Psoas muscle (tissue), 8 donors: ENCODE results near the gene ZNF789. TPM values are rescaled to one million over a fixed set of nuclear protein-coding genes. Genes with fewer than 3 reads are reported as not detected.

Source experiments
- ATAC-seq, 4 donors: fragments of 200-7000 bp; cut with Tn5 transposase; one replicate each; pipeline ENCODE4 v1.9.1; 2020; ENCODE audit warnings: moderate library complexity in 3 of 4, mild to moderate bottlenecking in 2 of 4
- DNase-seq, 2 donors: peaks; one replicate each; pipeline ENCODE4 v3.0.0-alpha.2; 2020
- H3K27ac ChIP-seq: fragments of 200-600 bp; one replicate; pipeline ENCODE4 v1.8.0; 2022
- H3K27me3 ChIP-seq, 3 donors: fragments of 200-600 bp in 1 of 3; one replicate each; pipeline versions ENCODE4 v1.6.1 to v1.8.0; 2013 to 2022; ENCODE audit warnings: low read length in 2 of 3, mild to moderate bottlenecking in 2 of 3, moderate library complexity in 1 of 3; ENCODE audit not compliant: insufficient read depth in 3 of 3
- H3K36me3 ChIP-seq, 2 donors: fragments of 200-600 bp in 1 of 2; one replicate each; pipeline versions ENCODE4 v1.6.1 to v1.8.0; 2013 to 2022; ENCODE audit warnings: low read depth in 1 of 2, mild to moderate bottlenecking in 1 of 2, moderate library complexity in 1 of 2; ENCODE audit not compliant: insufficient read depth in 1 of 2
- H3K4me1 ChIP-seq: fragments of 200-600 bp; one replicate; pipeline ENCODE4 v1.8.0; 2022
- H3K4me3 ChIP-seq: fragments of 200-600 bp; one replicate; pipeline ENCODE4 v1.8.0; 2022; ENCODE audit warnings: mild to moderate bottlenecking
- H3K9me3 ChIP-seq: fragments of 200-600 bp; one replicate; pipeline ENCODE4 v1.8.0; 2022
- CTCF ChIP-seq: fragments of 200-600 bp; IDR thresholded peaks from one replicate; pipeline ENCODE4 v1.8.0; 2022; ENCODE audit warnings: antibody characterized with exemption
- WGBS, 3 donors: extraction: QIAGEN DNeasy Blood & Tissue Kit; methylation state at CpG; one replicate each; pipeline versions ENCODE4 v1.1.6 to v1.1.7; 2013; 5-methylcytosine and 5-hydroxymethylcytosine counted together
- intact Hi-C, 2 donors: fragments of 100-400 bp; cut with DNase I; formaldehyde crosslinking; loops; one replicate each; pipeline versions ENCODE4 v1.11.0 to v1.14.2; 2022
- polyA plus RNA-seq, 3 donors: library from polyadenylated mRNA; stranded (reverse); fragments of 200-250 nt; gene quantifications; one replicate each; pipeline ENCODE4 v1.2.3, GENCODE V29; 2013
- total RNA-seq, 4 donors: library from RNA; stranded (reverse); fragmentation: NEBNext Ultra II Directional in 2 of 4; extraction: Animal tissue kit (Norgen Biotek cat#: 25700) in 2 of 4; gene quantifications; one replicate each; pipeline versions ENCODE4 v1.2.1 to v1.2.4, GENCODE V29; 2021 to 2023
- donor health status: healthy with polysubstance abuse.
- donor health status: DM: no; HTN: no; CAD: no; lungs with moderate emphysema.
- donor health status: Bipolar disorder and iron deficiency.
- donor health status: healthy.
- donor health status: DM: yes; HTN: yes; CAD: no.
- donor health status: DM: no; HTN: no; CAD: no.
- donor health status: DM: no; HTN: no; CAD: no.
- donor health status: DM: yes; HTN: yes; CAD: no.

ZNF789 gene
- total and polyA plus RNA-seq, 7 donors: 1.6 to 6.2 (median 2.4) TPM

DNA sequence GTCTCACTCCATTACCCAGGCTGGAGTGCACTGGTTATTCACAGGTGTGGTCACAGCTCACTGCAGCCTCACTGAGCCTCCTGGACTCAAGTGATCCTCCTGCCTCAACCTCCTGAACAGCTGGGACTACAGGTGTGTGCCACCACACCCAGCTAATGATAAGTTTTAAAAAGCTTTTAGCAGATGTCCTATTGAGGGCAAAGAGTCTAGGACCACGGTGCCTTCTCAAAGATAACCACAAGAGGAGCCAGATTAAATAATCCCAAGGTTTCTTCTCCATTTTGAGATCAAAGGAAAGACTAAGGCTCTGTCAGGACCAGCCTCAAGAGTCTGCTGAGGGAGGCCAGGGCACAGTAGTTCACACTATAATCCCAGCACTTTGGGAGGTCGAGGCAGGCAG lies 11.5 kb upstream of the ZNF789 start:
- H3K36me3 ChIP-seq: peaks cover 3 to 62% of the 10 kb centered on the region in 2 donors
- H3K9me3 ChIP-seq: no peaks in the 10 kb centered on the region
- H3K27ac ChIP-seq: no peak overlapping the region
- H3K4me1 ChIP-seq: peaks cover 36% of the 10 kb centered on the region
- H3K4me3 ChIP-seq: no peak overlapping the region
- ATAC-seq (no peak), DNase-seq (no peak)
- no peaks in the 10 kb centered on the region for H3K27me3 ChIP-seq
- WGBS, 3 donors: 86 to 96% (median 89%) methylated on average over 2 of the region's 2 CpGs
- intact Hi-C loops: no loop called here
- TF ChIP-seq CTCF: no peak

DNA sequence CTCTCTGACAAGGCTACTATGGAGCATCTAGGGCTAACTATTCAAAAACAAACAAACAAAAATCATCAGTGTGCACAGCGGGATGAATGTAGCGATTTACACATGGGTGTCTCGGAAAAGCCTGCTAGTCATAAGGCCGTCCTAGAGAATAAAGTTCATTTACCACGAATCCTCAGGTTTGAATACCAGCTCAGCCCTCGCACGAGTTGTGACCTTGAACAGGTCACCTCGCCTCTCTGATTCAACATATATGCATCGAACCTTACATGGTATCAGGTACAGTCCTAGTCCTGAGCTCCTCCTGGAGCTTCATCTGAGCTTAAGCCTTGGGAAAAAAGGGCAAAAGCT lies 7.3 kb upstream of the ZNF789 start:
- H3K27me3 ChIP-seq: no peaks in the 10 kb centered on the region
- peak; percentile 12 to 36 (median 22) for ATAC-seq
- peak overlapping the region; percentile 96 for H3K27ac ChIP-seq
- intact Hi-C loops: loop anchor here in 1 of 2 donors (5.0 kb wide), 1 partner anchor 37 kb away; the partner anchor contains the start of genes ZKSCAN5 and ZNF394
- H3K9me3 ChIP-seq: no peaks in the 10 kb centered on the region
- peak overlapping the region; percentile 99 for H3K4me3 ChIP-seq
- peaks cover 36% of the 10 kb centered on the region for H3K4me1 ChIP-seq
- no peak for DNase-seq
- H3K36me3 ChIP-seq: peaks cover 0 to 21% of the 10 kb centered on the region in 2 donors
- 4 to 7% (median 5%) methylated on average over 9 of the region's 9 CpGs for WGBS, 3 donors
- no peak for TF ChIP-seq CTCF

DNA sequence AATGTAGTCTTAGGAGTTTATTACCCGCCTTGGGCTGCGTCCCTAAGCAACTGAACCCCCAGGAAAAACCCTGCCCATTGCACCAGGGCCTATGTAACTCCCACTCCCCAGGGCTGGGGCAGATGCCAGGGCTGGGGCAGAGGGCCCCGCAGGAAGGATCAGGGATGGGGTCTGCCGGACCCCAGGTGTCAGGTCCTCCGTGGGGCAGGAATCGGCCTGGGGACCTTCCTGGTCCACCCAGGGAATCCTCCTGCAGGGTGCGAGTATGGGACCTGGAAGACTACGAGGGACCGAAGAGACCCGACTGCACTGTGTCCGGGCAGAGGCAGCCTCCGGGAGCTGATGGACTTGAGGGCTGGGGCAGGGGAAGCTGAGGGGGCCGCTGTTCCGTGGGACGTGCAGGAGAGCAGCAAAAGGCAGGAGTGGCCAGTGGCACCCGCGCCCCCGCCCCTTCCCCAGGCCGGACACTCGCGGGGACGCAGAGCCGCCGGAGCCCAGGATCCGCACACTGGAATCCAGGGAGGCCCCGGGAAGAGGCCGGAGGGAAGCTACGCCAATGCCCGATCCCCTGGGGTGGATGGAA lies 4.3 kb upstream of the ZNF789 start:
- H3K4me3 ChIP-seq: no peak overlapping the region
- H3K9me3 ChIP-seq: no peaks in the 10 kb centered on the region
- WGBS, 3 donors: 83 to 91% (median 86%) methylated on average over 26 to 29 of the region's 29 CpGs
- H3K27ac ChIP-seq: no peak overlapping the region
- peak in 1 of 2 donors; percentile 45 for DNase-seq
- TF ChIP-seq CTCF: no peak
- ATAC-seq: no peak
- no peaks in the 10 kb centered on the region for H3K27me3 ChIP-seq
- peaks cover 21% of the 10 kb centered on the region for H3K4me1 ChIP-seq
- peaks cover 0 to 7% of the 10 kb centered on the region in 2 donors for H3K36me3 ChIP-seq
- intact Hi-C loops: loop anchor here in 1 of 2 donors (5.0 kb wide), 1 partner anchor 34 kb away; the partner anchor contains the start of genes ZKSCAN5 and ZNF394

DNA sequence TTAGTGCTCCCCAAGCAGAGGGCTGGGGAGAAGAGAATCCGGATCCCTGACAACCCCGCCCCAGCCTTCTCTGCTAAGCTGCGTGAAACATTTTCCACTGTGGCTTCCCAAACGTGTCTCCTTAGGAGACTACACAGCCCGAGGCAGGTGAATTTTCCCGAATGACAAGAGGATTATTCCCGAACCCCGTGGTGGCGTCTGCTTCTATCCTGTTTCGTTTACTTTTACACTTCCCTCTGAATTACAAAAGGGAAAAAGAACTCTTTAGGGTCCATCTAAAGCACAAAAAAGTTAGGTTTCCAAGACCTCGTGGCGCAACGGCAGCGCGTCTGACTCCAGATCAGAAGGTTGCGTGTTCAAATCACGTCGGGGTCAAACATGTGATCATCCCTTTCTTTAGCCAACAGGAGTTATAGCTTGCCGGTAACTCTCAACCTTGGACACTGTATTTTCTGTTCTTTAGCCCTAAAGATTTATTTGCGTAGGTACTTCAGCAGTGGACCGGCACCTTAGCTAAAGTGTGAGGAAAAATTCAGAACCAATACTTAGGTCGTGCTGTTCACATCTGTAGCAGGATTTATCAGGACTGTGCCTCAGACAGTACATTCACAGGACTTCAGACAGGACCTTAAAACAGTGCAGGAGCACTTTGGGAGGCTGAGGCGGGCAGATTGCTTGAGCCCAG lies 3.2 kb upstream of the ZNF789 start:
- no peaks in the 10 kb centered on the region for H3K27me3 ChIP-seq
- peaks cover 14% of the 10 kb centered on the region for H3K4me1 ChIP-seq
- no peak for TF ChIP-seq CTCF
- peak in 1 of 2 donors; percentile 32 for DNase-seq
- no peaks in the 10 kb centered on the region for H3K36me3 ChIP-seq
- peak overlapping the region; percentile 47 for H3K4me3 ChIP-seq
- no peaks in the 10 kb centered on the region for H3K9me3 ChIP-seq
- 35 to 38% (median 38%) methylated on average over 23 of the region's 23 CpGs for WGBS, 3 donors
- H3K27ac ChIP-seq: no peak overlapping the region
- no peak for ATAC-seq
- intact Hi-C loops: loop anchor here in 1 of 2 donors (5.0 kb wide), 1 partner anchor 33 kb away; the partner anchor contains the start of genes ZKSCAN5 and ZNF394
